Liver (tissue), 9 donors: Measurements from ENCODE around the gene ELOB. TPM values are rescaled to one million over a fixed set of nuclear protein-coding genes. Genes with fewer than 3 reads are reported as not detected.

Source experiments
- DNase-seq: peaks from one replicate; pipeline ENCODE4 v3.0.0-alpha.2; 2017; ENCODE audit warnings: low spot score
- H3K27ac ChIP-seq, 2 donors: one replicate each; pipeline ENCODE4 v1.7.0; 2013; ENCODE audit warnings: inconsistent platforms in 2 of 2, low read length in 2 of 2, control low read depth in 1 of 2, low read depth in 1 of 2, mild to moderate bottlenecking in 1 of 2
- H3K27me3 ChIP-seq, 4 donors: one replicate each; pipeline versions ENCODE4 v1.6.1 to v1.7.0; 2013; ENCODE audit warnings: low read length in 3 of 4, inconsistent platforms in 1 of 4, mild to moderate bottlenecking in 1 of 4, moderate library complexity in 1 of 4; ENCODE audit not compliant: control insufficient read depth in 4 of 4, insufficient read depth in 4 of 4
- H3K36me3 ChIP-seq, 4 donors: one replicate each; pipeline versions ENCODE4 v1.6.1 to v1.7.0; 2013; ENCODE audit warnings: low read length in 3 of 4, mild to moderate bottlenecking in 3 of 4, low read depth in 1 of 4, moderate library complexity in 1 of 4; ENCODE audit not compliant: control insufficient read depth in 4 of 4, insufficient read depth in 3 of 4
- H3K4me1 ChIP-seq, 4 donors: one replicate each; pipeline versions ENCODE4 v1.6.1 to v1.7.0; 2013; ENCODE audit warnings: low read length in 3 of 4, mild to moderate bottlenecking in 3 of 4, moderate library complexity in 1 of 4; ENCODE audit not compliant: control insufficient read depth in 4 of 4, insufficient read depth in 4 of 4
- H3K4me3 ChIP-seq, 3 donors: one replicate each; pipeline versions ENCODE4 v1.6.1 to v1.7.0; 2013; ENCODE audit warnings: low read length in 3 of 3, control low read depth in 1 of 3, low read depth in 1 of 3, mild to moderate bottlenecking in 1 of 3
- H3K9ac ChIP-seq, 2 donors: one replicate each; pipeline ENCODE4 v1.7.0; 2013; ENCODE audit warnings: low read length in 2 of 2, mild to moderate bottlenecking in 2 of 2, moderate library complexity in 2 of 2, control low read depth in 1 of 2, low read depth in 1 of 2
- H3K9me3 ChIP-seq, 4 donors: one replicate each; pipeline versions ENCODE4 v1.6.1 to v1.7.0; 2013; ENCODE audit warnings: low read length in 3 of 4; ENCODE audit not compliant: control insufficient read depth in 4 of 4
- ATF3 ChIP-seq: IDR thresholded peaks from 2 replicates; pipeline ENCODE4 v1.6.1; 2016; ENCODE audit warnings: antibody characterized with exemption
- EGR1 ChIP-seq, 2 donors: IDR thresholded peaks; 2 replicates each; pipeline ENCODE4 v1.6.1; 2016 to 2018; ENCODE audit warnings: antibody characterized with exemption in 2 of 2, low read depth in 2 of 2
- FOXA1 ChIP-seq: IDR thresholded peaks from 2 replicates; pipeline ENCODE4 v1.6.1; 2016; ENCODE audit warnings: antibody characterized with exemption
- FOXA2 ChIP-seq: IDR thresholded peaks from 2 replicates; pipeline ENCODE4 v1.6.1; 2016; ENCODE audit warnings: antibody characterized with exemption
- HNF4G ChIP-seq: IDR thresholded peaks from 2 replicates; pipeline ENCODE4 v1.6.1; 2016; ENCODE audit warnings: antibody characterized with exemption
- NR2F2 ChIP-seq: IDR thresholded peaks from 2 replicates; pipeline ENCODE4 v1.6.1; 2016; ENCODE audit warnings: antibody characterized with exemption
- RAD21 ChIP-seq, 2 donors: IDR thresholded peaks; 2 replicates each; pipeline ENCODE4 v1.6.1; 2016; ENCODE audit warnings: antibody characterized with exemption in 2 of 2, mild to moderate bottlenecking in 2 of 2
- RXRA ChIP-seq, 2 donors: IDR thresholded peaks; 2 replicates each; pipeline ENCODE4 v1.6.1; 2017 to 2018; ENCODE audit warnings: antibody characterized with exemption in 2 of 2, mild to moderate bottlenecking in 1 of 2
- TAF1 ChIP-seq: conservative IDR thresholded peaks from 2 replicates; pipeline ENCODE4 v1.6.1; 2016; ENCODE audit warnings: antibody characterized with exemption, mild to moderate bottlenecking
- ZBTB33 ChIP-seq: IDR thresholded peaks from 2 replicates; pipeline ENCODE4 v1.6.1; 2016; ENCODE audit warnings: antibody characterized with exemption
- WGBS: extraction: QIAGEN DNeasy Blood & Tissue Kit; methylation state at CpG from one replicate; pipeline ENCODE4 v1.1.7; 2013; 5-methylcytosine and 5-hydroxymethylcytosine counted together
- polyA plus RNA-seq, 2 donors: library from polyadenylated mRNA; stranded (reverse) in 1 of 2; unstranded in 1 of 2; fragments of 200-250 nt in 1 of 2; fragments of >200 nt in 1 of 2; fragmentation: Nextera tagmentation in 1 of 2; extraction: Ambion mirVana in 1 of 2; gene quantifications; one replicate each; pipeline versions ENCODE4 v1.2.1 to v1.2.3, GENCODE V29; 2013 to 2015
- total RNA-seq, 2 donors: library from RNA; depleted of rRNA; stranded (reverse); fragments of >200 nt; gene quantifications; one replicate each; pipeline ENCODE4 v1.2.3, GENCODE V29; 2014
- donor health status: healthy.
- donor health status: healthy.
- donor health status: healthy.
- donor health status: healthy.
- donor health status: healthy.

Gene ELOB
- total and polyA plus RNA-seq, 4 donors, result 114 to 395 (median 313) TPM

GRCh38 chr16:2817340-2818271 lies 40.5 kb upstream of the ELOB start:
- Histone ChIP-seq H3K27ac (no peak overlapping the region), H3K9ac (no peak overlapping the region), H3K27me3 (peaks cover 0 to 3% (median 0%) of the 10 kb centered on the region in 4 donors), H3K36me3 (no peaks in the 10 kb centered on the region), H3K4me1 (no peaks in the 10 kb centered on the region), H3K9me3 (no peaks in the 10 kb centered on the region), H3K4me3 (no peak overlapping the region)
- DNase-seq, result no peak
- TF ChIP-seq RAD21 (IDR thresholded peaks at IDR 0.05) (no peak), ATF3 (no peak), RXRA (IDR thresholded peaks at IDR 0.05) (no peak), NR2F2 (no peak), HNF4G (no peak), ZBTB33 (no peak)
- 69% methylated on average over 68 of the region's 68 CpGs for WGBS

GRCh38 chr16:2816751-2817339 lies 39.8 kb upstream of the ELOB start, which contains the start of gene PRSS21:
TSS of gene PRSS21 (plus strand) at chr16:2817237. CDS start at chr16:2817269, 32 bp downstream.
- Histone ChIP-seq H3K9me3 (no peaks in the 10 kb centered on the region), H3K36me3 (no peaks in the 10 kb centered on the region), H3K27ac (no peak within 1 kb of the TSS), H3K27me3 (peaks cover 0 to 6% (median 0%) of the 10 kb centered on the region in 4 donors), H3K4me3 (no peak within 1 kb of the TSS), H3K9ac (no peak within 1 kb of the TSS), H3K4me1 (no peaks in the 10 kb centered on the region)
- WGBS, result 64% methylated on average over 28 of the region's 28 CpGs
- no peak for TF ChIP-seq NR2F2
- TF ChIP-seq TAF1, result no peak
- TF ChIP-seq FOXA1, result no peak
- DNase-seq, result no peak

- Histone ChIP-seq H3K9me3 (no peaks in the 10 kb centered on the region), H3K27me3 (peaks cover 0 to 4% (median 0%) of the 10 kb centered on the region in 4 donors), H3K9ac (no peak overlapping the region), H3K4me1 (no peaks in the 10 kb centered on the region), H3K36me3 (no peaks in the 10 kb centered on the region), H3K4me3 (no peak overlapping the region), H3K27ac (no peak overlapping the region)
- 78% methylated on average over 10 of the region's 10 CpGs for whole genome bisulfite sequencing
- no peak for DNase-seq
- TF ChIP-seq EGR1 (IDR thresholded peaks at IDR 0.05; ENCODE audit: low read depth in 2 of 2), result no peak
- no peak for TF ChIP-seq NR2F2
- TF ChIP-seq ATF3, result no peak
- no peak for TF ChIP-seq FOXA2
Measured at GRCh38 chr16:2815299-2815771, 38.3 kb upstream of the ELOB start.
